CD8-positive, alpha-beta memory T cell (primary cell): ENCODE measurements around the gene NINL. TPM values are rescaled to one million over a fixed set of nuclear protein-coding genes. Genes with fewer than 3 reads are reported as not detected.

Experiments used
- CTCF ChIA-PET: fragments of 350-600 bp; sonication (Branson Sonifier 250); formaldehyde crosslinking; loops from one replicate; lab custom pipeline; 2021; ENCODE audit warnings: antibody characterized with exemption; lab: Charles Lee
- POLR2A ChIA-PET: fragments of 350-600 bp; sonication (Branson Sonifier 250); formaldehyde crosslinking; loops from one replicate; lab custom pipeline; 2021; ENCODE audit warnings: antibody characterized with exemption; lab: Charles Lee
- DNase-seq, 5 donors: peaks; one replicate each; pipeline versions ENCODE4 v3.0.0 to v3.0.0-alpha.2; 2020 to 2022; ENCODE audit warnings: mixed read lengths in 1 of 5
- H3K27ac ChIP-seq: one replicate; pipeline ENCODE4 v1.7.0; 2013; ENCODE audit warnings: low read depth, mild to moderate bottlenecking, low read length, moderate library complexity
- H3K27me3 ChIP-seq: 2 replicates; pipeline ENCODE4 v1.7.0; 2013; ENCODE audit warnings: low read length, mild to moderate bottlenecking; ENCODE audit not compliant: insufficient read depth, poor library complexity, severe bottlenecking
- H3K36me3 ChIP-seq: 2 replicates; pipeline ENCODE4 v1.7.0; 2013; ENCODE audit warnings: mild to moderate bottlenecking, low read length, moderate library complexity; ENCODE audit not compliant: insufficient read depth
- H3K4me1 ChIP-seq: 2 replicates; pipeline ENCODE4 v1.7.0; 2013; ENCODE audit warnings: mild to moderate bottlenecking, low read length, moderate library complexity; ENCODE audit not compliant: insufficient read depth
- H3K4me3 ChIP-seq: 2 replicates; pipeline ENCODE4 v1.7.0; 2013; ENCODE audit warnings: mild to moderate bottlenecking, low read length
- H3K9me3 ChIP-seq: 2 replicates; pipeline ENCODE4 v1.7.0; 2013; ENCODE audit warnings: mild to moderate bottlenecking, low read length
- H3K27ac Mint-ChIP-seq, 8 donors: one replicate each; pipeline ENCODE4 v1.8.0; 2020 to 2021; ENCODE audit warnings: mixed read lengths in 8 of 8, mild to moderate bottlenecking in 6 of 8, inconsistent platforms in 3 of 8, moderate library complexity in 3 of 8
- H3K27me3 Mint-ChIP-seq, 2 donors: one replicate each; pipeline ENCODE4 v1.8.0; 2020 to 2021; ENCODE audit warnings: mixed read lengths in 2 of 2, mild to moderate bottlenecking in 1 of 2, moderate library complexity in 1 of 2
- H3K36me3 Mint-ChIP-seq, 3 donors: one replicate each; pipeline ENCODE4 v1.8.0; 2020 to 2021; ENCODE audit warnings: mixed read lengths in 3 of 3, inconsistent platforms in 1 of 3, mild to moderate bottlenecking in 1 of 3
- H3K4me1 Mint-ChIP-seq, 3 donors: one replicate each; pipeline ENCODE4 v1.8.0; 2020 to 2021; ENCODE audit warnings: mixed read lengths in 3 of 3, inconsistent platforms in 1 of 3, mild to moderate bottlenecking in 1 of 3
- H3K4me3 Mint-ChIP-seq, 7 donors: one replicate each; pipeline ENCODE4 v1.8.0; 2020 to 2021; ENCODE audit warnings: mixed read lengths in 7 of 7, mild to moderate bottlenecking in 6 of 7, moderate library complexity in 4 of 7, inconsistent platforms in 2 of 7
- H3K9me3 Mint-ChIP-seq, 5 donors: one replicate each; pipeline ENCODE4 v1.8.0; 2020 to 2022; ENCODE audit warnings: mixed read lengths in 5 of 5, mild to moderate bottlenecking in 3 of 5, moderate library complexity in 2 of 5, inconsistent platforms in 1 of 5
- polyA plus RNA-seq: library from polyadenylated mRNA; unstranded; fragments of 300-500 nt; fragmentation: Illumina TruSeq; gene quantifications from one replicate; pipeline ENCODE4 v1.2.3, GENCODE V29; 2021
- total RNA-seq, 2 experiments: library from RNA; stranded (reverse); gene quantifications; one replicate each; pipeline ENCODE4 v1.2.3, GENCODE V29; 2021

Gene NINL
- total and polyA plus RNA-seq, 3 experiments from 2014 or later: 0.64 to 1.5 (median 0.77) TPM

DNA sequence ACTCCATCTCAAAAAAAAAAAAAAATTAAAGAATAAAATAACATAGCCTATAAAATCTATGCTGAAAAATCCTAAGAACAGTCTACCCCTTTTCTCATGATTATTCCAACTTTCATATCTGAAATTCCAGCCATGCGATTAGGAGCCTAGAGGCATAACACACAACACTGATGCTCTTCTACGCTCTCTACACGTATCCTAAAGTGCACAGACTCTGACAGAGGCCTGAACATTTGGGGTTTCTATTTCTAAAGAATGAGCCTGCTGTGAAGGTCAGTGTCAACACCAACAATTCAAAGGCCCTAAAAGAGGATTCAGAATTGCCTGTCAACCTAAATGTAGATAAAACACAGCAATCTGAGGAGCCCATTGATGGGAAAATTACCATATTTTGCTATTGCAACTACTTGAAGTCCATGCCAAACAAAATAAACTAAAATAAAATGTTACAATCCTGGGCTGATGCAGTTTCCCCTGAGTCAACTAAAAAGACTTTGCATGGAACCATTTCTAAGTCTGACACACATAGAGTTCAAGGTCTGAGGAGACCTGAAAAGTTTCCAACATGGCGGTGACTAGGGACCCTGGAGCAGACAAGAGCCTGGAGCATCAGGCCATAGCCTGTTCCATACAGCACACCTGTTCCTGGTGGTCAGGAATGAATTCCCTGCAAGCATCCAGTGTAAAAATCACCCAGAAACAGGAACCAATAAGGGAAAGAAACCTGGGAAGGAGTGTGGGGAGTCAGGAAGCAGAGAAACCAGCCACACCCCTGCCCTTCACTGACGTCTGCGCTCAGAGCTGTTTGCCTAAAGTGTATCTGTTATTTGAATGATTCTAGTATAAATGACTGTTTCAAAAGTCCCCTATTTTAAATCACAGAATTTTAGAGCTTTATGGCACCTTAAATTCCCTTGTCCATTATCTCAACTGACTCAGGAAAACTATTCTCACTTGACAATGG lies 11.8 kb downstream of the NINL start:
- ChIA-PET CTCF (no interaction called here), POLR2A (no interaction called here)
- no peaks in the 10 kb centered on the region for H3K27me3 ChIP-seq
- H3K4me1 ChIP-seq: no peaks in the 10 kb centered on the region
- H3K4me3 ChIP-seq: no peak overlapping the region
- peak overlapping the region in 1 of 8 donors; percentile 65 for H3K27ac Mint-ChIP-seq
- H3K27me3 Mint-ChIP-seq: peaks cover 4 to 5% of the 10 kb centered on the region in 2 donors
- no peaks in the 10 kb centered on the region for H3K36me3 ChIP-seq
- peaks cover 0 to 3% (median 2%) of the 10 kb centered on the region in 3 donors for H3K36me3 Mint-ChIP-seq
- H3K27ac ChIP-seq: no peak overlapping the region
- DNase-seq: no peak
- no peaks in the 10 kb centered on the region for H3K4me1 Mint-ChIP-seq
- no peaks in the 10 kb centered on the region for H3K9me3 ChIP-seq
- H3K9me3 Mint-ChIP-seq: no peaks in the 10 kb centered on the region
- no peak overlapping the region for H3K4me3 Mint-ChIP-seq

DNA sequence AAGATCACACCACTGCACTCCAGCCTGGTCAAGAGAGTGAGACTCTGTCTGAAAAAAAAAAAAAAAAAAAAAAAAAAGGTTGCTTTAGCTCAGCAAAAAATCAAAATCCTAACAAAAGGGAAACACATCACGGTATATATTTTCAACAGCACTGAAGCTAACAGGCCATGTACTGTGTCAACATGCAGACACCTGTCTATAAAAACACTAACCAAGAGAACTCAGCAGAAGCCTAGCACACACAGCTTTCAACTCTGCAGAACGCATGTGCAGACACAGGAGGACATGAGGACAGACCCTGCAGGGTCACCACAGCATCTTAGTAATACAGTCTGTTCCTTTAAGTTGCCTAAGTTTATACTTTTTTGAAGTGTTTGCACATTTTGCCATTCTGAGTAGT lies 13.5 kb downstream of the NINL start:
- Histone ChIP-seq H3K9me3 (no peaks in the 10 kb centered on the region), H3K36me3 (no peaks in the 10 kb centered on the region), H3K4me3 (no peak overlapping the region), H3K27ac (no peak overlapping the region), H3K4me1 (no peaks in the 10 kb centered on the region), H3K27me3 (no peaks in the 10 kb centered on the region)
- no peaks in the 10 kb centered on the region for H3K4me1 Mint-ChIP-seq
- DNase-seq: no peak
- H3K27ac Mint-ChIP-seq: no peak overlapping the region
- POLR2A ChIA-PET: no interaction called here
- peaks cover 0 to 3% (median 2%) of the 10 kb centered on the region in 3 donors for H3K36me3 Mint-ChIP-seq
- no peak overlapping the region for H3K4me3 Mint-ChIP-seq
- CTCF ChIA-PET: no interaction called here
- H3K27me3 Mint-ChIP-seq: peaks cover 0 to 5% of the 10 kb centered on the region in 2 donors
- H3K9me3 Mint-ChIP-seq: no peaks in the 10 kb centered on the region

DNA sequence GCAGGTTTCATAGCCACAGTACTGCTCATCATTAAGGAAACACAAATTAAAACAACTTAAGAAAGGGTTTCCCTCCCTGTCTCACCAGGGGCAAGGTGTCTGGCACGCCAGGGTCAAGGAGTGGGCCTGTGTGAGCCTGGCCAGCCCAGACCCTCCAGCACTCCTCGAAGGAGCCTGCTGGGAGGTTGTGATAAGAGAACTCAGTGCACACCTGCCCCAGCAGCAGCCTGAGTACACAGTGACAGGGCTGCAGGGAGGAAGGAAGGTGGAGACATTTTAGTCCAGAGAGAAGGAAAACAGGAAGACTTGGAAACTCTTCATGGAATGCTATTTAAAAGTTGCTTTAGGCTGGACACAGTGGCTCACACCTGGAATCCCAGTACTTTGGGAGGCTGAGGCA lies 14.1 kb downstream of the NINL start:
- no peak overlapping the region for H3K27ac ChIP-seq
- Mint-ChIP-seq H3K36me3 (peaks cover 0 to 3% (median 2%) of the 10 kb centered on the region in 3 donors), H3K4me3 (no peak overlapping the region), H3K27ac (peak overlapping the region in 1 of 8 donors; percentile 79), H3K4me1 (no peaks in the 10 kb centered on the region), H3K9me3 (no peaks in the 10 kb centered on the region), H3K27me3 (peaks cover 0 to 5% of the 10 kb centered on the region in 2 donors)
- H3K4me1 ChIP-seq: no peaks in the 10 kb centered on the region
- no peak overlapping the region for H3K4me3 ChIP-seq
- DNase-seq: no peak
- ChIA-PET POLR2A (no interaction called here), CTCF (no interaction called here)
- H3K9me3 ChIP-seq: no peaks in the 10 kb centered on the region
- H3K27me3 ChIP-seq: no peaks in the 10 kb centered on the region
- no peaks in the 10 kb centered on the region for H3K36me3 ChIP-seq

DNA sequence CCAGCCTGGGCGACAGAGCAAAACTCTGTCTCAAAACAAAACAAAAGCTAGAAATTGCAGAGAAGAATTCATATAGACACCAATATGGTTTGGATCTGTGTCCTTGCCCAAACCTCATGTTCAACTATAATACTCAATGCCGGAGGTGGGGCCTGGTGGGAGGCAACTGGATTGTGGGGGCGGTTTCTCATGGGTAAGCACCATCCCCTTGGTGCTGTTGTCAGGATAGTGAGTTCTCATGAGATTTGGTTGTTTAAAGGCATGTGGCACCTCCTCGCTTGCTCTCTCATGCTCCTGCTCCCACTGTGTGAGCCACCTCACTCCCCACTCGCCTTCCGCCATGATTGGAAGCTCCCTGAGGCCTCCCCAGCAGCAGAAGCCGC lies 15.2 kb downstream of the NINL start:
- Mint-ChIP-seq H3K9me3 (no peaks in the 10 kb centered on the region), H3K36me3 (peaks cover 0 to 2% (median 0%) of the 10 kb centered on the region in 3 donors), H3K27me3 (peaks cover 0 to 5% of the 10 kb centered on the region in 2 donors), H3K27ac (peak overlapping the region in 1 of 8 donors; percentile 20), H3K4me3 (no peak overlapping the region), H3K4me1 (no peaks in the 10 kb centered on the region)
- Histone ChIP-seq H3K4me1 (no peaks in the 10 kb centered on the region), H3K4me3 (no peak overlapping the region), H3K36me3 (no peaks in the 10 kb centered on the region), H3K9me3 (no peaks in the 10 kb centered on the region), H3K27ac (no peak overlapping the region), H3K27me3 (no peaks in the 10 kb centered on the region)
- DNase-seq: no peak
- ChIA-PET POLR2A (interaction anchor here (0.6 kb wide), 1 partner anchor 243 kb away, joined by 3 read pairs; no protein-coding TSS in a partner anchor), CTCF (no interaction called here)

DNA sequence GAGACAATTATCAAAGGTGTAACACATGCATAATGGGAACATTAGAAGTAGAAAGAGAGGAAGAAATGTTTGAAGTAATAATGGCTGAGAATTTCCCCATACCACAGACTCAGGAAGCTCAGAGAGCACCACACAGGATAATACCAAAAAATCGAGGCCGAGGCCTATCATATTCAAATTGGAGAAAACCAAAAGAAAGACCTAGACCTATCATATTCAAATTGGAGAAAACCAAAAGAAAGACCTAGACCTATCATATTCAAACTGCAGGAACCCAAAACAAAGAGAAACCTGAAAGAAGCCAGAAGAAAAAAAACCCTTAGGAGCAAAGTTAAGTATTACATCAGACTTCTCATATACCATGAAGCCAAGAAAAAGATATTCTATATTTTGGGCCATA lies 18.0 kb downstream of the NINL start:
- Mint-ChIP-seq H3K4me3 (no peak overlapping the region), H3K36me3 (peaks cover 0 to 7% (median under 1%) of the 10 kb centered on the region in 3 donors), H3K4me1 (no peaks in the 10 kb centered on the region), H3K9me3 (peaks cover 0 to 5% (median 2%) of the 10 kb centered on the region in 5 donors), H3K27ac (no peak overlapping the region), H3K27me3 (no peaks in the 10 kb centered on the region)
- Histone ChIP-seq H3K27me3 (no peaks in the 10 kb centered on the region), H3K27ac (no peak overlapping the region), H3K4me1 (no peaks in the 10 kb centered on the region), H3K4me3 (no peak overlapping the region), H3K9me3 (no peaks in the 10 kb centered on the region), H3K36me3 (no peaks in the 10 kb centered on the region)
- CTCF ChIA-PET: no interaction called here
- DNase-seq: no peak
- POLR2A ChIA-PET: no interaction called here

DNA sequence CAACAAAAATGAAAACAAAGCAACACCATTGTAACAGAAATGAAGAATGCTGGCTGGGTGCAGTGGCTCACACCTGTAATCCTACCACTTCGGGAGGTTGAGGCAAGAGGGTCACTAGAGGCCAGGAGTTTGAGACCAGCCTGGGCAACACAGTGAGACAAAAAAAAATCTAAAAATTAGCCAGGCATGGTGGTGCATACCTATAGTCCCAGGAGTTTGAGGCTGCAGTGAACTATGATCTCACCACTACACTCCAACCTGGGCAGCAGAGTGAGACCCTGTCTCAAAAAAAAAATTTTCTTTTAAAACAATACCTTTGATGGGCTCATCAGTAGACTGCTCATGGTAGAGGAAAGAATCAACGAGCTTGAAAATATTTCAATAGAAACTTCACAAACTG lies 18.5 kb downstream of the NINL start:
- Histone ChIP-seq H3K36me3 (no peaks in the 10 kb centered on the region), H3K4me3 (no peak overlapping the region), H3K27ac (no peak overlapping the region), H3K9me3 (no peaks in the 10 kb centered on the region), H3K27me3 (no peaks in the 10 kb centered on the region), H3K4me1 (no peaks in the 10 kb centered on the region)
- Mint-ChIP-seq H3K4me3 (no peak overlapping the region), H3K4me1 (no peaks in the 10 kb centered on the region), H3K36me3 (peaks cover 0 to 7% (median 0%) of the 10 kb centered on the region in 3 donors), H3K9me3 (peaks cover 0 to 5% (median 2%) of the 10 kb centered on the region in 5 donors), H3K27ac (no peak overlapping the region), H3K27me3 (no peaks in the 10 kb centered on the region)
- no peak for DNase-seq
- ChIA-PET CTCF (no interaction called here), POLR2A (no interaction called here)

DNA sequence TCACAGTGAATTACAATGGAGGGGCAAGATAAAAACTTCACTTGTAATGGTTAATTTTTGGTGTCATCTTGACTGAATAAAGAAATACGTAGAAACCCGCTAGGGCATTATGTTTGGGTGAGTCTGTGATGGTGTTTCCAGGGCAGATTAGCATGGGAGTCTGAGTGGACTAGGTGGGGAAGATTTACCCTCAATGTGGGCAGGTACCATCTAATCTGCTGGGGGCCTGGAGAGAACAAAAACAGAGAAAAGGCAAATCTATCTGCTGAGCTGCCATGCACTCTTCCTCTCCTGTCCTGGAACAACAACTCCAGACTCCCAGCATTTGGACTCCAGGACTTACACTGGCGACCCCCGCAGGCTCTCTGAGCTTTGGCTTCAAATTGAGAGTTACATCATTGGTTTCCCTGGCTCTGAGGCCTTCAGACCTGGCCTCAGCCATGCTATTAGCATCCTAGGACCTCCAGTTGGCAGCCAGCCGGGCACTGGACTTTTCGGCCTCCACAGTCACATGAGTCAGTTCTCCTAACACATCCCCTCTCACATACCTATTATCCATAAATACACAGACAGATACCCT lies 19.7 kb downstream of the NINL start:
- Histone ChIP-seq H3K27ac (no peak overlapping the region), H3K36me3 (no peaks in the 10 kb centered on the region), H3K9me3 (no peaks in the 10 kb centered on the region), H3K27me3 (no peaks in the 10 kb centered on the region), H3K4me3 (no peak overlapping the region), H3K4me1 (no peaks in the 10 kb centered on the region)
- Mint-ChIP-seq H3K27ac (peak overlapping the region in 1 of 8 donors; percentile 12), H3K36me3 (peaks cover 0 to 7% (median 0%) of the 10 kb centered on the region in 3 donors), H3K4me3 (no peak overlapping the region), H3K9me3 (peaks cover 1 to 5% (median 2%) of the 10 kb centered on the region in 5 donors), H3K4me1 (no peaks in the 10 kb centered on the region), H3K27me3 (no peaks in the 10 kb centered on the region)
- no peak for DNase-seq
- ChIA-PET POLR2A (no interaction called here), CTCF (no interaction called here)

DNA sequence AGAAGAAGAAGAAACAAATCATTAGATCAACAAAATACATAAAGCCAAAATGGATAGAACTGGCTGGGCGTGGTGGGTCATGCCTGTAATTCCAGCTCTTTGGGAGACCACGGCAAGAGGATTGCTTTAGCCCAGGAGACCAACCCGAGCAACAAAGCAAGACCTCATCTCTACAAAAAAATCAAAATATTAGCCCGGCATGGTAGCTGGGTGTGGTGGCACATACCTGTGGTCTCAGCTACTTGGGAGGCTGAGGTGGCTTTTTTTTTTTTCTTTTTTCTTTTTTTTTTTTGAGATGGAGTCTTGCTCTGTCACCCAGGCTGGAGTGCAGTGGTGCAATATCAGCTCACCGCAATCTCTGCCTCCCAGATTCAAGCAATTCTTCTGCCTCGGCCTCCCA lies 21.5 kb downstream of the NINL start:
- Histone ChIP-seq H3K4me1 (no peaks in the 10 kb centered on the region), H3K27me3 (no peaks in the 10 kb centered on the region), H3K4me3 (no peak overlapping the region), H3K36me3 (no peaks in the 10 kb centered on the region), H3K27ac (no peak overlapping the region), H3K9me3 (no peaks in the 10 kb centered on the region)
- Mint-ChIP-seq H3K36me3 (peaks cover 0 to 7% (median 0%) of the 10 kb centered on the region in 3 donors), H3K27me3 (no peaks in the 10 kb centered on the region), H3K27ac (no peak overlapping the region), H3K4me1 (no peaks in the 10 kb centered on the region), H3K9me3 (peaks cover 1 to 5% (median 3%) of the 10 kb centered on the region in 5 donors), H3K4me3 (no peak overlapping the region)
- no peak for DNase-seq
- ChIA-PET POLR2A (no interaction called here), CTCF (no interaction called here)
